Measurements from ENCODE around the gene GPHN.

The GPHN gene

DNA sequence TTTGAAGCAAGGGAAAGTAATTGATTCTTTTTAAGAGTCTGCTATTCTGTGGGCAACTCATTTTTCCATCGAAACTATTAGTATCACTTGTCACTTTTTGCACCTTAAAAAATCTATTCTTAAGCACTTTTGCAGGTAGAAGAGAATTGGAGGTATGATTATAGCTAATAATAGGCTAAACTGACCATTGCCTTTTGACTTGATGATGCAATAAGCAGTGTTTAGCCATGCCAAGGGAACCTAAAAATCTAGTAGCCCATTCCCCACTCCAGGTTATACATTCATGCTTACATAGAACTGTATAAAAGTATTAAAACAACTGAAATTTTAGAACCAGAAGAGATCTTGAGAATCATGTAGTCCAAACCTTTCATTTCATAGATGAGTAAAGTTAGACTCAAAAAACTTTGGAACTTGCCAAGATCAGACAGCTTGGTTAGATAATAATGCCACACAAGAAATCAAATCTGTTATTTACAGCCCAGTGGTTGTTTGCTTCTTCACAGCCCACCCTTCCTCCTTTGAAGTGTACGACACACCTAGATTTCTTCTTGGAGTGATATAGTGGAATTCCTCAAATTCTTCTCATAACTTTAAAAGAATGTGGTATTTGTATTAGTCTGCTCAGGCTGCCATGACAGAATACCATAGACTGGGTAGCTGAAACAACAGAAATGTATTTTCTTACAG lies 659.6 kb downstream of the GPHN start:
- no peak for DNase-seq (ENCODE audit: low read depth)

DNA sequence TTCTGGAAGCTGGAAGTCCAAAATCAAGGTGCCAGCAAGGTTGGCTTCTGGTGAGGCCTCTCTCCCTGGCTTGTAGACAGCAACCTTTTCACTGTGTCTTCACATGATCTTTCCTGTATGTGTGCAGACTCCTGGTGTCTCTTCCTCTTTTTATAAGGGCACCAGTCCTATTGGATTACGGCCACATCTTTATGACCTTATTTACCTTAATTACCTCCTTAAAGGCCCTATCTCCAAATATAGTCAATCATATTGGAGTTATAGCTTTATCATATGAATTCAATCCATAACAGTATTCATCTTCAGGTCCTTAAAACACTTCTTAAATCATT lies 660.1 kb downstream of the GPHN start:
- DNase-seq (ENCODE audit: low read depth): no peak

DNA sequence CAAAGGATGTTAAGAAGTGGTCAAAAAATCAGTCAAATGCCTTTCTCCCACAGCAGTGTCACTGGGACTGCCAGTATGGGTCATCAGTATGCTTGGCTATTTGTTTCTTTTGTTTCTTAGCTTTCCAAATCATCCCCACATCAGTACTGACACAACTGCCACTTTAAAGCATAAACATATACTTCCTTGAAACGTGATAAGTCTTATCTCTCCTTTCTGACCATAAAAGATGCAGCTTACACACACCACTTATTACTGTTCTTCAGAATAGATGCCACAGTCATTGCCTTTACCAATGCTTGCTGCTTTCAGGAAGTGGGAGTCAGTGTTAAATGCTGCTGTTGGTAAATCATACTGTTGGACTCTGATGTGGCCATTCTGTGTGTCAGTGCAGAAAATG lies 662.7 kb downstream of the GPHN start:
- DNase-seq (ENCODE audit: low read depth): no peak

DNA sequence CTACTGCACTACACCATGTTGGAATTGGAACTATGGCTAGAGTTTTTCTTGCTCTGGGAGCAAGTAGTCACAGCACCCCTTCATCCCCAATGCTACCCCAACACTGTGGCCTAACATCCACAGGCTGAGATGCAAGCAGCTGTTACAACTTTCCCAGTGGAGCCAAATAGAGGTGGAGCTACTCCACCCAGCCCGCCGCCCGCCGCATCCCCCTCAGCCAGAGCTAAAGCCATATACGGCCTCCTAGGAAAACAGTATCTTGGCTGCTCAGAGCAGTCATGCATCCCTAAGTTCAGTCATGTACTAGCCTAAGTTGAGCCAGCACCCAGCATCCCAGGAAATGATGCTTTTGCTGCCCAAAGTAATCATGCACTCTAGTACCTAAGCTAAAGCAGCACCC lies 664.1 kb downstream of the GPHN start:
- DNase-seq (ENCODE audit: low read depth): no peak

DNA sequence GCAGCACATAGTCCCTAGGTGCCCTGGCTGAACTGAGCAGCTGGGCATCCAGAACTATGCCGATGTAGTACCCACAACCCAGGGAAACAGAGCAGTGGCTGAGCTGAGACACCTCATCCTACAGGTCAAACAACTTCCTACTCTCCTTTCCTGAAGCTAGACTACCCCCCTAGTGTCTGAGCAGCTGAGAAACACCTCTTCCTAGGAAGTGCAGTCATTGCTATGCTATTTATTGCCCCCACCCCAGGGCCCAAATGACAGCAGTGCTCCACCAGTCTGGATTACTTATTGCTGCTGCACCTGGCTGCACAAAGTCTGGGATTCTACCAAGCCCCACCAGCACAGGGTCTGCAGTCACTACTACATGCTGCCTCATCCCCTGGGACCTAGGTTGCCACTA lies 664.6 kb downstream of the GPHN start:
- no peak for DNase-seq (ENCODE audit: low read depth)

DNA sequence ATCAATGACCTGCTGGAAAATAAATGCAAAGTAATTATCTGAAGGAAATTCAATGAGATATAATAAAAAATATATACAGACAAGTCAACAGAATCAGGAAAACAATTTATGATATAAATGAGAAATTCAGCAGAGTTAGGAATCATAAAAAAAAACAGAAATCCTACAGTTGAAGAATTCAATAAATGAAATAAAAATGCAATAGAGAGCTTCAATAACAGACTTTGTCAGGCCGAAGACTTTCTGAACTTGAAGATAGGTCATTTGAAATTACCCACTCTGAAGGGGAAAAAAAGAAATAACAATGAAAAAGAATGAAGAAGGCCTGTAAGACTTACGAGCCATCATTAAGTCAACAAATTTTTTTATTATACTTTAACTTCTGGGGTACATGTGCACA lies 665.8 kb downstream of the GPHN start:
- no peak for DNase-seq (ENCODE audit: low read depth)

DNA sequence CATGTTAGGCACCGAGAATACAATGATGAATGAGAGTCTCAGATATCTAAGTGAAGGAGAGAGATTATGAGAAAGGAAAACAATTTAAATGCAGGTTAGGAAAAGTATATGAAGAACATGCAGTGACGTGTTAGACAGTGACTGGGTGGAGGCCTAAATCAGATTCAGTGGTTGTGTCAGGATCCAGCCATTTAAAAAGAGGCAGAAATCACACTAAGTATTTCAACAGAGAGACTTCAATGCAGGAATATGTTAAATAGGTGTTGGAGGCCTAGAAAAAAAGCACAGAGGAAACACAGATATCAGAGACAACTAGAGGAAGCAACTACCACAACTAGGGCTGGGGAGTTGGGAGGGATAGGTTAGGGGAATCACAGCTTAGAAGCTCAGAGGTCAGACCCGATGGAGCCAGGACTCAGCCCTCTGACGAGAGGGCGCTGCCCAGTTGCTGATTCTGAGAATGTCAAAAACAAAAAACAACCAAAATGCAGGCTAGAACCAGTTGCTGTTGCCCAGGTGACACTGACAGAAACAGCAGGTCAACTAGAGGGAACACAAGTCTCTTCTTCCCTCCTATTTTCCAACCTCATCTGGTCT lies 678.3 kb downstream of the GPHN start:
- DNase-seq (ENCODE audit: low read depth): no peak

DNA sequence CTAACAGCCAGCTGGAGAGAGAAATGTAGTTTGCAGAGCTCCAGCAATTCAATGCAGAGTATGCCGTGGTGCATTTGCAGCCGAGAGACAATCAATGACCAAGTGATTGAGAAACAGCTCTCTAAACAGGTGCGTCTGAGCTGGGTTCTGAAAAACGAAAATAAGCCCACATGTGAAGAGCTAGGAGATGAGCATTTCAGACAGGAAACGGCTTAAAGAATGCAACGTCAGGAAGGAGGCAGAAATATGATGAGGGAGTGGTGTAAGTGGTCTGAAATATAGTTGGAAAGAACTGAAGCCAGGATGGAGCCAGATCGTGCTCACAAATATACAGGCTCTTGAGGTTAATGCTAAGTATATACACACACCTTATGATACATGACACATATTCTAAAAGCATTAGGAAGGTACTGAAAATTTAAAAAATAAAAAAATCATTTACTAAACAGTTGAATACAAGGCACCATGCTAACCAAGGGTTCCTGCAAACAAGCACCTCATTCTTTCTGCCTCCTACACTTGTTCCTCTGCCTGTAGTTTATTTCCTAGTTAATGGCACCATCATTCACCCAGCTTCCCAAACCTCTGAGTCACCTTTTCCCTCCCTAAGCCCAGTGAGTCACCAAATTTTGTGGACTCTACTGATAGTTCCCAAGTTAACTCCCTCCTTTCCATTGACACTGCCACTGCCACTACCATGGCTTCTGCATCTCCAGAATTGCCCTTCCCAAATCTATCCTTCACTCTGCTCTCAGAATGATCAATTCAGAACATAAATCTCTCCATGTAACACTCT lies 679.0 kb downstream of the GPHN start:
- DNase-seq (ENCODE audit: low read depth): no peak

DNA sequence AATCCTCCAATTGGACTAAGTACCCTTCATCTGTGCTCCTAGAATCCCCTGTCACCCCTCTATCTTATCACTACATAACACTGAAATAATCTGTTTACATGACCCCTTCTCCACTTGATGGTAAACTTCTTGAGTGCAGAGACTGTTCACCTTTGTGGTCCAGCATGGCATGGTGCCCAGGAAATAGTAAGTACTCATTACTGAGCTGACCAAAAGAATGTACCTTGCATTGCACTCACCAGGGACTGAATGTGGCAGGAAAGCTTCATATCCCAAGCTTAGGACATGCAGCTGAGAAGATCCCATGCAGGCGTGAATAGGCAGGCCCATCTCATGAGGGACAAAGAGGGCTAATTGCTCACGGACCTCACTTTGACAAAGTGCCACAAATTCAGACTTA lies 679.9 kb downstream of the GPHN start:
- DNase-seq (ENCODE audit: low read depth): no peak

DNA sequence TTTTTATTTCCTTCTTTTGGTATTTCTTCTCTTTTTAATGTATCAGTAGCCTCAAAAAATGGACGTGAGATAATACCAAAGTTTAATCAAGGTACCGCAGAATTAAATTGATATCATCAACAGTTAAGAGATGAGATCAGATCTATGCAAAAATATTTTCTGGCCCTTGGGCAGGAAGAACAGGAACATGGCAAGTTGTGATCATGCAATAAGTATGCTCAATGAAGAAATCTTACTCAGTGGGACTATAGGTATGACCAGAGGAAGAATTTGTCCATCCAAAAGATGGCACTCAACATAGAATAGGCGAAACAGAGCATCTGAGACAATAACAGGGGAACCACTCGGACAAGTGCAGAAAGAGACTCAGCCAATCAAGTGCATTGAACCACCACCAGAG lies 680.4 kb downstream of the GPHN start:
- no peak for DNase-seq (ENCODE audit: low read depth)

DNA sequence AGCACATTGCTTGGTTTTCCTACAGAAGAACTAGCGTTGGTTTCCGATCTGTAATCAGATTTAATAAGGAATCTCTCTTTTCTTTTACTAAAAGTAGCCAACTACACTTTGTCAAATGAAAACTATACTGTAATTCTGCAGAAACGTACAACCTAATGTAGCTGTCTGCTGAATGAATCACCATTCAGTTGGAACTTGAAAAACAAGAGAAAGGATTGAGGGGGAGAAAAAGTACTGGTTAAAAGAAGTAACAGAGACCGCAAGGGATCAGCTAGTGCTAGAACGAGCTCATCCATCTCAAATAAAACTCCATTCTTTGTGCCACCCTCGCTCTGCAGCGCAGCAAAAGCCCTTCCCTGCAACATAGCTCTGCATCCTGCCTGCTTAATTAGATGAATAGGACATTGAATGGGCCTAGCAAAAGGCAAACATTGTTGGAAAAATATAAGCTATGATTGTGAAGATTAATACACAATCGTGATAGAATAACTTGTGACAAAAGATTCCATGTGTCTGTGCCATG lies 683.9 kb downstream of the GPHN start:
- no peak for DNase-seq (ENCODE audit: low read depth)

DNA sequence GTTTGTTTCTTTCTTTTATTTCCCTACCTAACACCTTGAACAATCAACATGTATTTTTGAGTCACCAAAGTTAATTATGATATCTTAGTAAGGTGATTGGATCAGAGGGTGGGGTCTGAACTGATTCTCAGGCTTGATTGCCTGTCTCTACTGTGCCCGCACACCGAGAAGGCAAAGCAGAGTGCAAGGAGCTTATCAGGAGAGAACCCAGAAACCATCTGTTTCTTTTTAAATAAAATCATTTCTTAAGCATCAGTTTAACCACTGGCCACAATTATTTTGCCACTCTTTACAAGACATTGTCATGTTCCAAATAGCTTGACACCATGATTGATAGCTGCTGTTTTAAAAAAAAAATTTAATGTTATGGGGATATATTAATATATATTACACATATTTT lies 684.4 kb downstream of the GPHN start:
- DNase-seq (ENCODE audit: low read depth): no peak

DNA sequence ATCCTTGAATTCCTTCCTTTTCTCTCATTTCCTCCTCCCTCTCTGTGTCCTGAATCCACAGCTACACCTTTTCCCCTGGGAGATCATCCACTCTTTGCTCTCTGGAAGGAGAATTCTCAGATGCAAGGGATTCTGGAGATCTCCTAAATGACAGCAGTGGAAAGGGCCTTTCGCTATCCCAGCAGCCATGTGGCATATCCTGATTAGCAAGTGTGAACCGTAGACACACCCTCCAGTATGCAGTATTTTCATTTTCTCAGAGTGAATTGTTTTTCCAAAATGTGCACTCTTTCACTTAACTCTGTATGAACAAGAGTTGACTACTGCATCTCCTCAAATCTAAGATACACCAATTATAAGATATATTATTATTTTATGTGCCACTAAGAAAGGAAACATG lies 687.3 kb downstream of the GPHN start:
- DNase-seq (ENCODE audit: low read depth): no peak

DNA sequence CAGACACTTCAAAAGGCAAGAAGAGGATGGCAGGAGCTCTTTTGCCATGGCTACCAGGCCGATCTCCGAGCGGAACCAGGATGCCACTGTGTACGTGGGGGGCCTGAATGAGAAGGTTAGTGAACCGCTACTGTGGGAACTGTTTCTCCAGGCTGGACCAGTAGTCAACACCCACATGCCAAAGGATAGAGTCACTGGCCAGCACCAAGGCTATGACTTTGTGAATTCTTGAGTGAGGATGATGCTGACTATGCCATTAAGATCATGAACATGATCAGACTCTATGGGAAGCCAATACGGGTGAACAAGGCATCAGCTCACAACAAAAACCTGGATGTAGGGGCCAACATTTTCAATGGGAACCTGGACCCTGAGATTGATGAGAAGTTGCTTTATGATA lies 691.1 kb downstream of the GPHN start:
- DNase-seq (ENCODE audit: low read depth): no peak

DNA sequence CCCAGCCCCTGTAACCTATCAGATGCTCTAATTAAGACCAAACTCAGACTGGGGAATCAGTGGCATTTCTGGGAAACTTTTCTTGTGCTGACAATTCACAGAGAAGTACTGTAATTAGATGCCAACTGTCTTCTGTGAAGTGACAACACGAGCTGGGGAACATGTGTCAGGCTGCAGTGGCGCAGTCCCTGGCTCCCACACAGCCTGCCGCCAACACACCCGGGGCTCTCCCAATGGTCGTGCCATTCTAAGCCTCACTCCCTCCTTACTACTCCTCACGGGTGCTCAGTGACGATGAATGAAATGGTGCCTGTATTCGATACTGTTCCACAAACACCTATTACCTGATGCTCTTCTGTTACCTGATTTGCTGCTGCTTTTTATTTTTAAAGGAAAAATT lies 699.9 kb downstream of the GPHN start:
- DNase-seq (ENCODE audit: low read depth): no peak

DNA sequence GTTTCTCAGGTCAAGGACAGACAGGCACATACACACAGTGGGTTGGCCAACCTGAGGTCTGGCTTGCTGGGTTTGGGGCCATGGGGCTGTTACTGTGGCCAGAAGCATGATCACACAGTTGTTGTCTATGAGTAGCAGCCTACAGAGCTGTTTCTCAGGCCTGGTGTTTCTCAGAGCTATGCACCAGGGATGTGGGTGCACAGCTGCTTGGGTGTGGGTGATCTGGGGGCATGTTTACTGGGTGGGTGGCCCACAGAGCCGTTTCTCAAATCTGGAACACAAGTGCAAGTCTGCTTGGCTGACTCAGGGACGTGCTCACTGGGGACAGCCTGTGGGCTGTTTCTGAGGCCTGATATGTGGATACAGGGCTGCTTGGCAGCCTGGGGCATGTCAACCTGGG lies 710.2 kb downstream of the GPHN start:
- no peak for DNase-seq (ENCODE audit: low read depth)

DNA sequence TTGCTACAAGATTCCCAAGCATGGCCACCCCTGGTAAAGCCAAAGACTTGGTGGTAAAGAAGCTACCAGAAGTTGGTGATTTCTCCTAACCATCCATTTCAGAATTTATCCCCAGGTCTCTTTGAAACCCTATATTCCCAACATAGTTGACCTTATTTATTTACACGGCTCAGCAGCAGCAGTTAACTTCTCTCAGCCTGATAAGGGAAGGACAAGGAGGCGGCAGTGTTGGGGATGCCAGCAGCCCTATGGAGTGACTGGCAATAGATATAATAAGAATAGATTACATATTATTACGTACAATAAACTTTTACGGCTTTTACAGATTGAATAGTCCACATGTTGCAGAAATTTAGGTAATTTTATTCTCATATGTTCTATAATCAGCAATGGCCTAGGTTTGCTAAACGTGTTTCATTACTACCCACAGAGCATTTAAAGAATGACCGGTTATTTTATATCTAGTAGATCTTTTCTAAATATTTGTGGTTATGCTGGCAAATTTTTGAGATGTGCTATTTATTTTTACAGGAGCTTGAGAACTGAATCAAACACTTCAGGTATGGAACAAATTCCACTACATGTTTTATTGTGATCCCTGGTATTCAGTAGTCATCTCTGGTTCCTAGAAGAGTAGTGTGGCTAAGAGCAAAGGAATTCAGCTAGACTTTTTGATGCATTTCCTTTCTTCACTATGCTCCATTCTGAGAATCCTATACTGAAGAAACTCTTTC lies 713.5 kb downstream of the GPHN start:
- DNase-seq (ENCODE audit: low read depth): no peak

DNA sequence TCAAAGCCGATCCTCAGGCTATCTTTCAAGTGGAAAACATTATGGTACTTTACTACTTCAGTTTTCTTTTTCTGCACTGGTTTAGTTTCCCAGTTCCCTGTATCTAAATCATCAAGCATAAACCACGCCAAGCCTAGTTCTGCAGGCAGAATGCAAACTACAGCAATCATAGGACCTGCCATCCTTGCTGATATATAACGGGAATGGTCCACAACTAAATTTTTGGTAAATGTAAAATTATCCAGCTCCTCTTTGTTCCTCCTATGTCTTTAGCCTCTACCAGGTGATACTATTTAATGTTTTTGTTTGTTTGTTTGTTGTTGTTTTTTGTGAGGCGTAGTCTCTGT lies 714.0 kb downstream of the GPHN start:
- DNase-seq (ENCODE audit: low read depth): no peak

DNA sequence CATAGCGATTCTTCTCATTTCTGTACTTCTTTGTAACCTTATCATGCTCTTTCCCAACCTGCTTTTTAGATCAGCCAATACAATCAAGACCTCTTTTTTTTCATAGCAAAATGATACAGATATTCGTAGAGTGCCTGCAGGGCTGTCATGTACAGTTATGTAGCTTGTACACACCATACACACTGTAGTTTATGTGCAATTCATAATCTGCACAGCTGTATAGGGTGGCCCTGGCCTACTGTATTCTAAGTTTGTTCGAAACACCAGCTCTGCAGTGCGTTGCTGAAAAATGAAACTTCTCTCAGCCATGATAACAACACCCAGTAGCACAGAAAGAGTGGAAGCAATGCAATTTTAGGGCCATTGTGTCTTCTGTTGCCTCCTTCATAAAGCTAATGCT lies 717.6 kb downstream of the GPHN start:
- no peak for DNase-seq (ENCODE audit: low read depth)

DNA sequence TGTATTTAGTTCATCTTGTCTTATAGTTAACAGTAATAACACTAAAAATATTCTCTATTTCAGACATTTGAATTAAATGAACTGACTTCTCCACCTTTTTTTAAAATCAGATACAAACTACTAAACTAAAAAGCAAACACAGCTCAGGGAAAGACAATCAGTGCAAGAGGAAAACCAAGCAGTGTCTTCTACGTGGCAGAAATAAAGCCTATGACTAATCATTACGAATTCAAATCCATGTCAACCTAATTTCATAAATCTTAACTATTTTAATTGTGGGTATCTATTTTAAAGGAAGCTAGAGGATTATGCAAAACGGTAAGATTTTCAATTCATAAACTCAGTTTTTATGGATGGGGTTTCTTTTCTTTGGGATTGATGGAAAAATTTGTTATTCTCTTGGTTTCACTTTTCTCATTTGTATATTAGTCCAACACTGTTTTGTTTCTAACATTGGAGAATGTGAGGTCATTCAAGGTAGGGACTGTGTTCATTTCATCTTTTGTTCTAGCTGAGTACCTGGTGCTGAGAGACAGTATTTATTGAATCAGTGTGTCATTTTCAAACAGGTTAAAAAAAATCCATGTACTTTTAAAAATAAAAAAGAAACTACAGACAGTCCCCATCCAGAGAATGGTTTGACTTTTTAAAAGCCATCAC lies 720.5 kb downstream of the GPHN start:
- DNase-seq (ENCODE audit: low read depth): no peak
